Measurements from ENCODE around the gene C19orf38.

DNA sequence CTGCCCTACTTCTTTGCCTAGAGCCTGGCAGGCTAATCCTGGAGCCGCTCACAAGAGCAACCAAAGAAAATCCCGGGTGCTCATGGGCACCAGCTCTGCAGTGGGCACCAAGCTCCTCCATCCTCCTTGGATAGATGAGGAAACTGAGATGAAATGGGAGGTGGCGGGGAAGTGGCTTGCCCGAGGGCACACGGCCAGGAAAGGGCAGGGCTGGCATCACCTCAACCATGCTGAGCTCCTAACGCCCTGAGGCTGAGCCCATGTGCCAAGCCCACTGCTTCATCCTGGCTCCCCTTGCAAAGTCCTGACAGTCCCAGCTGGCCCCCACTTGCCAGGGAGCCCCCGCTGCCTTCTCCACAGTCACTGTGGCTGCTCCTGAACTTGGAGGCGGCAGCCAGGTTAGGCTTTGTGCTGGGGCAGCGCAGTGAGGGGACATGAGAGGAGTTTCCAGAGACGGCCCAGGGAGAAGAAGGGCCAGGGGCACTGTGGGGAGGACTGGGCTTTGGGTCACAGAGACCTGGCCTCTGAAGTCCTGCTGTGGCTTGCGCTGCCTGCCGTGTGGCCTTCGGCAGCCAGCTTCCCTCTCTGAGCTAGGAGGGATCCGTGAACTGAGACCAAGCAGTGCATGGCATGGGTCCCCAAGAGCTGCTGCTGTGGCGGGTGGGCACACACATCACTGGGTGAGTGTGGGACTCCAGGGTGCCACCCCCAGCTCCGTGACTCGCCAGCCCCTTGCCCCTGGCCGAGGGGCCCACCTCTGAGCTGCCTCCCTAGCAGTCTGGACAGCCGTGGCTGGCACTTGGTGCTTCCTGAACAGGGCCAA lies 29.7 kb upstream of the C19orf38 start:
- TF ChIP-seq, protein P1, sequence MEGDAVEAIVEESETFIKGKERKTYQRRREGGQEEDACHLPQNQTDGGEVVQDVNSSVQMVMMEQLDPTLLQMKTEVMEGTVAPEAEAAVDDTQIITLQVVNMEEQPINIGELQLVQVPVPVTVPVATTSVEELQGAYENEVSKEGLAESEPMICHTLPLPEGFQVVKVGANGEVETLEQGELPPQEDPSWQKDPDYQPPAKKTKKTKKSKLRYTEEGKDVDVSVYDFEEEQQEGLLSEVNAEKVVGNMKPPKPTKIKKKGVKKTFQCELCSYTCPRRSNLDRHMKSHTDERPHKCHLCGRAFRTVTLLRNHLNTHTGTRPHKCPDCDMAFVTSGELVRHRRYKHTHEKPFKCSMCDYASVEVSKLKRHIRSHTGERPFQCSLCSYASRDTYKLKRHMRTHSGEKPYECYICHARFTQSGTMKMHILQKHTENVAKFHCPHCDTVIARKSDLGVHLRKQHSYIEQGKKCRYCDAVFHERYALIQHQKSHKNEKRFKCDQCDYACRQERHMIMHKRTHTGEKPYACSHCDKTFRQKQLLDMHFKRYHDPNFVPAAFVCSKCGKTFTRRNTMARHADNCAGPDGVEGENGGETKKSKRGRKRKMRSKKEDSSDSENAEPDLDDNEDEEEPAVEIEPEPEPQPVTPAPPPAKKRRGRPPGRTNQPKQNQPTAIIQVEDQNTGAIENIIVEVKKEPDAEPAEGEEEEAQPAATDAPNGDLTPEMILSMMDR (IDR thresholded peaks at IDR 0.05; ENCODE audit: low read depth, low read length, poor library complexity, severe bottlenecking) = no peak
- TF ChIP-seq EZH2phosphoT487 (IDR thresholded peaks at IDR 0.05; ENCODE audit: borderline replicate concordance, low read length) = no peak
